ENCODE measurements around the gene RHOF. TPM values are rescaled to one million over a fixed set of nuclear protein-coding genes. Genes with fewer than 3 reads are reported as not detected.
"Not testable (repeated sequence)": the region's sequence is repeated elsewhere in the genome, so short reads cannot be mapped to it uniquely, and the experiment has no call there.

The RHOF gene
- total RNA-seq, 1 donor from 2014 or later = 111 TPM

- Mint-ChIP-seq H3K27me3 (ENCODE audit: insufficient read depth) (no peaks in the 10 kb centered on the region), H3K4me1 (ENCODE audit: low read depth) (peaks cover 7% of the 10 kb centered on the region), H3K36me3 (ENCODE audit: low read depth) (no peaks in the 10 kb centered on the region), H3K9me3 (no peaks in the 10 kb centered on the region), H3K27ac (no peak overlapping the region), H3K4me3 (no peak overlapping the region)
- DNase-seq (ENCODE audit: low spot score) = no peak
- intact Hi-C loops (cut with micrococcal nuclease) = no loop called here
Observed at GRCh38 chr12:121769297-121769830, 24.1 kb downstream of the RHOF start.

- Mint-ChIP-seq H3K9me3 (no peaks in the 10 kb centered on the region), H3K27ac (no peak overlapping the region), H3K4me3 (no peak overlapping the region), H3K4me1 (ENCODE audit: low read depth) (no peaks in the 10 kb centered on the region), H3K36me3 (ENCODE audit: low read depth) (peaks cover under 1% of the 10 kb centered on the region), H3K27me3 (ENCODE audit: insufficient read depth) (no peaks in the 10 kb centered on the region)
- intact Hi-C loops (cut with micrococcal nuclease) = no loop called here
- no peak for DNase-seq (ENCODE audit: low spot score)
Observed at GRCh38 chr12:121767525-121768016, 25.9 kb downstream of the RHOF start.

- Mint-ChIP-seq H3K27ac (no peak overlapping the region), H3K27me3 (ENCODE audit: insufficient read depth) (no peaks in the 10 kb centered on the region), H3K4me3 (no peak overlapping the region), H3K36me3 (ENCODE audit: low read depth) (peaks cover 5% of the 10 kb centered on the region), H3K4me1 (ENCODE audit: low read depth) (no peaks in the 10 kb centered on the region), H3K9me3 (no peaks in the 10 kb centered on the region)
- DNase-seq (ENCODE audit: low spot score) = no peak
- intact Hi-C loops (cut with micrococcal nuclease) = no loop called here
Observed at GRCh38 chr12:121766290-121767039, 27.0 kb downstream of the RHOF start.

- H3K27me3 Mint-ChIP-seq (ENCODE audit: insufficient read depth) = no peaks in the 10 kb centered on the region
- no peak for DNase-seq (ENCODE audit: low spot score)
- H3K36me3 Mint-ChIP-seq (ENCODE audit: low read depth) = peaks cover 5% of the 10 kb centered on the region
- no peaks in the 10 kb centered on the region for H3K4me1 Mint-ChIP-seq (ENCODE audit: low read depth)
- intact Hi-C loops (cut with micrococcal nuclease) = no loop called here
- H3K27ac Mint-ChIP-seq = no peak overlapping the region
- no peak overlapping the region for H3K4me3 Mint-ChIP-seq
- H3K9me3 Mint-ChIP-seq = no peaks in the 10 kb centered on the region
Observed at GRCh38 chr12:121765573-121765972, 27.9 kb downstream of the RHOF start.

GRCh38 chr12:121764808-121765207, 28.7 kb downstream of the RHOF start:
- Mint-ChIP-seq H3K27ac (no peak overlapping the region), H3K4me3 (no peak overlapping the region), H3K4me1 (ENCODE audit: low read depth) (no peaks in the 10 kb centered on the region), H3K9me3 (no peaks in the 10 kb centered on the region), H3K27me3 (ENCODE audit: insufficient read depth) (no peaks in the 10 kb centered on the region), H3K36me3 (ENCODE audit: low read depth) (peaks cover 5% of the 10 kb centered on the region)
- DNase-seq (ENCODE audit: low spot score) = no peak
- intact Hi-C loops (cut with micrococcal nuclease) = no loop called here

GRCh38 chr12:121762269-121762668, 31.2 kb downstream of the RHOF start:
- no peak overlapping the region for H3K27ac Mint-ChIP-seq
- intact Hi-C loops (cut with micrococcal nuclease) = no loop called here
- H3K4me1 Mint-ChIP-seq (ENCODE audit: low read depth) = no peaks in the 10 kb centered on the region
- no peak for DNase-seq (ENCODE audit: low spot score)
- H3K4me3 Mint-ChIP-seq = no peak overlapping the region
- no peaks in the 10 kb centered on the region for H3K9me3 Mint-ChIP-seq
- H3K27me3 Mint-ChIP-seq (ENCODE audit: insufficient read depth) = no peaks in the 10 kb centered on the region
- peaks cover 5% of the 10 kb centered on the region for H3K36me3 Mint-ChIP-seq (ENCODE audit: low read depth)

- intact Hi-C loops (cut with micrococcal nuclease); H3K4me3 Mint-ChIP-seq; DNase-seq (ENCODE audit: low spot score); H3K27ac Mint-ChIP-seq; H3K9me3 Mint-ChIP-seq; H3K36me3 Mint-ChIP-seq (ENCODE audit: low read depth); H3K27me3 Mint-ChIP-seq (ENCODE audit: insufficient read depth); H3K4me1 Mint-ChIP-seq (ENCODE audit: low read depth): not testable (repeated sequence)
Observed at GRCh38 chr12:121758536-121758935, 35.0 kb downstream of the RHOF start.

- Mint-ChIP-seq H3K4me3 (no peak overlapping the region), H3K4me1 (ENCODE audit: low read depth) (peaks cover 9% of the 10 kb centered on the region), H3K9me3 (no peaks in the 10 kb centered on the region), H3K36me3 (ENCODE audit: low read depth) (peaks cover 7% of the 10 kb centered on the region), H3K27ac (peak overlapping the region; percentile 1), H3K27me3 (ENCODE audit: insufficient read depth) (no peaks in the 10 kb centered on the region)
- intact Hi-C loops (cut with micrococcal nuclease) = no loop called here
- no peak for DNase-seq (ENCODE audit: low spot score)
Observed at GRCh38 chr12:121755591-121755990, 37.9 kb downstream of the RHOF start.

GRCh38 chr12:121754836-121755235, 38.7 kb downstream of the RHOF start:
- Mint-ChIP-seq H3K4me3 (no peak overlapping the region), H3K27me3 (ENCODE audit: insufficient read depth) (no peaks in the 10 kb centered on the region), H3K27ac (no peak overlapping the region), H3K9me3 (no peaks in the 10 kb centered on the region), H3K36me3 (ENCODE audit: low read depth) (peaks cover 11% of the 10 kb centered on the region), H3K4me1 (ENCODE audit: low read depth) (peaks cover 9% of the 10 kb centered on the region)
- no peak for DNase-seq (ENCODE audit: low spot score)
- intact Hi-C loops (cut with micrococcal nuclease) = no loop called here

GRCh38 chr12:121753844-121754264, 39.6 kb downstream of the RHOF start:
- Mint-ChIP-seq H3K4me1 (ENCODE audit: low read depth) (peaks cover 9% of the 10 kb centered on the region), H3K36me3 (ENCODE audit: low read depth) (peaks cover 17% of the 10 kb centered on the region), H3K9me3 (no peaks in the 10 kb centered on the region), H3K27me3 (ENCODE audit: insufficient read depth) (no peaks in the 10 kb centered on the region), H3K27ac (no peak overlapping the region), H3K4me3 (no peak overlapping the region)
- DNase-seq (ENCODE audit: low spot score) = no peak
- intact Hi-C loops (cut with micrococcal nuclease) = no loop called here

- DNase-seq (ENCODE audit: low spot score) = no peak
- Mint-ChIP-seq H3K9me3 (no peaks in the 10 kb centered on the region), H3K36me3 (ENCODE audit: low read depth) (peaks cover 19% of the 10 kb centered on the region), H3K4me3 (no peak overlapping the region), H3K27me3 (ENCODE audit: insufficient read depth) (no peaks in the 10 kb centered on the region), H3K4me1 (ENCODE audit: low read depth) (peaks cover 7% of the 10 kb centered on the region), H3K27ac (peak overlapping the region; percentile 85)
- intact Hi-C loops (cut with micrococcal nuclease) = no loop called here
Observed at GRCh38 chr12:121751749-121752351, 41.6 kb downstream of the RHOF start.

GRCh38 chr12:121751034-121751433, 42.5 kb downstream of the RHOF start:
- Mint-ChIP-seq H3K4me1 (ENCODE audit: low read depth) (no peaks in the 10 kb centered on the region), H3K36me3 (ENCODE audit: low read depth) (peaks cover 19% of the 10 kb centered on the region), H3K27me3 (ENCODE audit: insufficient read depth) (no peaks in the 10 kb centered on the region), H3K4me3 (no peak overlapping the region), H3K9me3 (no peaks in the 10 kb centered on the region), H3K27ac (no peak overlapping the region)
- intact Hi-C loops (cut with micrococcal nuclease) = no loop called here
- DNase-seq (ENCODE audit: low spot score) = no peak

- Mint-ChIP-seq H3K27ac (peak overlapping the region; percentile 78), H3K36me3 (ENCODE audit: low read depth) (peaks cover 19% of the 10 kb centered on the region)
- intact Hi-C loops (cut with micrococcal nuclease) = no loop called here
Observed at GRCh38 chr12:121750507-121750955, 43.0 kb downstream of the RHOF start.

More at GRCh38 chr12:121750507-121750955, 43.0 kb downstream of the RHOF start:
- H3K4me1 Mint-ChIP-seq (ENCODE audit: low read depth) = no peaks in the 10 kb centered on the region
- H3K4me3 Mint-ChIP-seq = no peak overlapping the region
- DNase-seq (ENCODE audit: low spot score) = no peak
- no peaks in the 10 kb centered on the region for H3K27me3 Mint-ChIP-seq (ENCODE audit: insufficient read depth)
- no peaks in the 10 kb centered on the region for H3K9me3 Mint-ChIP-seq
